ENCODE measurements around the gene SOX12. TPM values are rescaled to one million over a fixed set of nuclear protein-coding genes. Genes with fewer than 3 reads are reported as not detected.

Gene SOX12
- polyA plus RNA-seq, 1 donor (not counting 4 experiments of a cell fraction or from before 2014, with no cell fraction given): 1.9 TPM

GRCh38 chr20:312067-312466, 13.3 kb upstream of the SOX12 start:
- Histone ChIP-seq H3K4me2 (ENCODE audit: control insufficient read depth, extremely low read depth, insufficient read depth, low read depth, low read length) (peak overlapping the region; percentile 63), H3K36me3 (ENCODE audit: control insufficient read depth in 2 of 2, extremely low read depth in 1 of 2, insufficient read depth in 2 of 2, low read length in 2 of 2) (no peaks in the 10 kb centered on the region), H3K9ac (ENCODE audit: control insufficient read depth, extremely low read depth, insufficient read depth, low read length) (peak overlapping the region; percentile 40), H3K9me1 (ENCODE audit: control insufficient read depth, extremely low read depth, insufficient read depth, low read length) (peaks cover 4% of the 10 kb centered on the region), H3K9me3 (ENCODE audit: control insufficient read depth, low read depth, low read length) (peaks cover 2% of the 10 kb centered on the region), H3K4me3 (ENCODE audit: control insufficient read depth in 2 of 3, extremely low read depth in 1 of 3, insufficient read depth in 2 of 3, low read depth in 1 of 3, low read length in 3 of 3) (no peak overlapping the region), H3K4me1 (ENCODE audit: control insufficient read depth, extremely low read depth, insufficient read depth, low read length) (peaks cover 53% of the 10 kb centered on the region), H3K27ac (ENCODE audit: control insufficient read depth, insufficient read depth, low read length) (peak overlapping the region; percentile 62), H3K27me3 (ENCODE audit: control insufficient read depth, extremely low read depth, insufficient read depth, low read length) (no peaks in the 10 kb centered on the region), H2AFZ (ENCODE audit: control insufficient read depth, low read length) (peak overlapping the region; percentile 11), H4K20me1 (ENCODE audit: control insufficient read depth, extremely low read depth, insufficient read depth, low read length) (peaks cover 2% of the 10 kb centered on the region), H3K79me2 (ENCODE audit: control insufficient read depth, insufficient read depth, low read length) (no peaks in the 10 kb centered on the region)
- DNase-seq (ENCODE audit: low read depth, low spot score) (no peak), FAIRE-seq (peak; percentile 87)
- no peak for TF ChIP-seq CTCF (optimal IDR thresholded peaks at IDR 0.05 in 1 of 3, IDR thresholded peaks at IDR 0.05 in 1 of 3, conservative IDR thresholded peaks at IDR 0.05 in 1 of 3; ENCODE audit: extremely low read depth in 1 of 3, insufficient read depth in 2 of 3, low read length in 3 of 3)
- TF ChIP-seq EZH2 (IDR thresholded peaks at IDR 0.05; ENCODE audit: low read length): no peak
- dilution Hi-C loops (cut with MboI; ENCODE audit: extremely low pct_ligation_motif_present, low sequenced_read_pairs): no loop called here

GRCh38 chr20:312866-313265, 12.5 kb upstream of the SOX12 start:
- dilution Hi-C loops (cut with MboI; ENCODE audit: extremely low pct_ligation_motif_present, low sequenced_read_pairs): no loop called here
- no peak for FAIRE-seq
- H3K36me3 ChIP-seq (ENCODE audit: control insufficient read depth in 2 of 2, extremely low read depth in 1 of 2, insufficient read depth in 2 of 2, low read length in 2 of 2): no peaks in the 10 kb centered on the region
- no peak overlapping the region for H3K4me3 ChIP-seq (ENCODE audit: control insufficient read depth in 2 of 3, extremely low read depth in 1 of 3, insufficient read depth in 2 of 3, low read depth in 1 of 3, low read length in 3 of 3)
- peaks cover 2% of the 10 kb centered on the region for H3K9me3 ChIP-seq (ENCODE audit: control insufficient read depth, low read depth, low read length)
- H3K9ac ChIP-seq (ENCODE audit: control insufficient read depth, extremely low read depth, insufficient read depth, low read length): no peak overlapping the region
- H3K79me2 ChIP-seq (ENCODE audit: control insufficient read depth, insufficient read depth, low read length): no peaks in the 10 kb centered on the region
- TF ChIP-seq CTCF (optimal IDR thresholded peaks at IDR 0.05 in 1 of 3, IDR thresholded peaks at IDR 0.05 in 1 of 3, conservative IDR thresholded peaks at IDR 0.05 in 1 of 3; ENCODE audit: extremely low read depth in 1 of 3, insufficient read depth in 2 of 3, low read length in 3 of 3): no peak
- no peaks in the 10 kb centered on the region for H3K27me3 ChIP-seq (ENCODE audit: control insufficient read depth, extremely low read depth, insufficient read depth, low read length)
- peaks cover 4% of the 10 kb centered on the region for H3K9me1 ChIP-seq (ENCODE audit: control insufficient read depth, extremely low read depth, insufficient read depth, low read length)
- H3K4me1 ChIP-seq (ENCODE audit: control insufficient read depth, extremely low read depth, insufficient read depth, low read length): peaks cover 52% of the 10 kb centered on the region
- H3K27ac ChIP-seq (ENCODE audit: control insufficient read depth, insufficient read depth, low read length): peak overlapping the region; percentile 62
- no peak for DNase-seq (ENCODE audit: low read depth, low spot score)
- no peak overlapping the region for H3K4me2 ChIP-seq (ENCODE audit: control insufficient read depth, extremely low read depth, insufficient read depth, low read depth, low read length)
- peaks cover 2% of the 10 kb centered on the region for H4K20me1 ChIP-seq (ENCODE audit: control insufficient read depth, extremely low read depth, insufficient read depth, low read length)
- H2AFZ ChIP-seq (ENCODE audit: control insufficient read depth, low read length): no peak overlapping the region
